LNCaP clone FGC (cell line): ENCODE measurements around the gene ZNF618.

Experiments used
- DNase-seq: peaks from one replicate; pipeline ENCODE4 v3.0.0-alpha.2; 2011; ENCODE audit warnings: low read depth
- H3K4me3 ChIP-seq: 2 replicates; pipeline ENCODE4 v1.5.1; 2011; ENCODE audit warnings: mild to moderate bottlenecking, low read depth, low read length, control low read depth
- TF ChIP-seq, protein P1 (sequence below): IDR thresholded peaks from 2 replicates; pipeline ENCODE4 v1.5.1; 2012; ENCODE audit warnings: mild to moderate bottlenecking; ENCODE audit not compliant: control insufficient read depth, insufficient read depth; ENCODE audit errors: extremely low read depth

ZNF618 gene

DNA sequence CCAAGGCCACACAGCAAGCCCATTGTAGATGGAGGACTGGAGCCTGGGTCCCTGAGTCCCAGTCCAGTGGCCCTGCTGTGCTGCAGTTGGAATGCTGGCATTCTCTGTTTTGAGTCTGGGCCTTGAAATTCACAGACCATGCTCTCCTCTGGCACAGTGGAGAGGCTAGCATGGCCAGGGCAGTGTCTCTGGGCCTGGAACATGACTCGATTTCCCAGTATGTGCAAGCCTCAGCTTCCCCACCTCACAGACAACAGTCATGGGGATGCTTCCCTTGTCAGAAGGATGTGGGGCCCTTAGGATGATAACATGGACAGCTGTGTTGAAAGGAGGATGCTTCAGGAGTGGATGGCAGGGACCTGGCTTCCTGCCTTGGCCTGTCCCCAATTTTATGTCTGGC is 110.8 kb downstream of the ZNF618 start:
- H3K4me3 ChIP-seq, result no peak overlapping the region
- TF ChIP-seq, protein P1, sequence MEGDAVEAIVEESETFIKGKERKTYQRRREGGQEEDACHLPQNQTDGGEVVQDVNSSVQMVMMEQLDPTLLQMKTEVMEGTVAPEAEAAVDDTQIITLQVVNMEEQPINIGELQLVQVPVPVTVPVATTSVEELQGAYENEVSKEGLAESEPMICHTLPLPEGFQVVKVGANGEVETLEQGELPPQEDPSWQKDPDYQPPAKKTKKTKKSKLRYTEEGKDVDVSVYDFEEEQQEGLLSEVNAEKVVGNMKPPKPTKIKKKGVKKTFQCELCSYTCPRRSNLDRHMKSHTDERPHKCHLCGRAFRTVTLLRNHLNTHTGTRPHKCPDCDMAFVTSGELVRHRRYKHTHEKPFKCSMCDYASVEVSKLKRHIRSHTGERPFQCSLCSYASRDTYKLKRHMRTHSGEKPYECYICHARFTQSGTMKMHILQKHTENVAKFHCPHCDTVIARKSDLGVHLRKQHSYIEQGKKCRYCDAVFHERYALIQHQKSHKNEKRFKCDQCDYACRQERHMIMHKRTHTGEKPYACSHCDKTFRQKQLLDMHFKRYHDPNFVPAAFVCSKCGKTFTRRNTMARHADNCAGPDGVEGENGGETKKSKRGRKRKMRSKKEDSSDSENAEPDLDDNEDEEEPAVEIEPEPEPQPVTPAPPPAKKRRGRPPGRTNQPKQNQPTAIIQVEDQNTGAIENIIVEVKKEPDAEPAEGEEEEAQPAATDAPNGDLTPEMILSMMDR, result no peak
- no peak for DNase-seq

DNA sequence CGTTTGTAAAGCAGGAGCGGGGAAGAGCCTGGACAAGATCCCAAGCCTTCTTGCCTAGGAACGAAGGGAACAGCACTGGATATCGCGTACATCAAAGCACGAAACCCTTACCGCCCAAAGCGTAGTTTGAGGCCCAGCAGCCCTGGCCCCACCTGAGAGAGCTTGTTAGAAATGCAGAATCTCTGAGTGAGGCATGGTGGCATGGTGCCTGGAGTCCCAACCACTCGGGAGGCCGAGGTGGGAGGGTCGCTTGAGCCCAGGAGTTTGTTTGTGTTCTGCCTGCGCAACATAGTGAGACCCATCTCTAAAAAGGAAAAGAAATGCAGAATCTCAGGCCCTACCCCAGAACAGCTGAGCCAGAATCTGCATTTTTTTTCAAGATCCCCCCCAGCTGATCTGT is 111.4 kb downstream of the ZNF618 start:
- no peak for DNase-seq
- H3K4me3 ChIP-seq, result no peak overlapping the region
- TF ChIP-seq, protein P1, result no peak

DNA sequence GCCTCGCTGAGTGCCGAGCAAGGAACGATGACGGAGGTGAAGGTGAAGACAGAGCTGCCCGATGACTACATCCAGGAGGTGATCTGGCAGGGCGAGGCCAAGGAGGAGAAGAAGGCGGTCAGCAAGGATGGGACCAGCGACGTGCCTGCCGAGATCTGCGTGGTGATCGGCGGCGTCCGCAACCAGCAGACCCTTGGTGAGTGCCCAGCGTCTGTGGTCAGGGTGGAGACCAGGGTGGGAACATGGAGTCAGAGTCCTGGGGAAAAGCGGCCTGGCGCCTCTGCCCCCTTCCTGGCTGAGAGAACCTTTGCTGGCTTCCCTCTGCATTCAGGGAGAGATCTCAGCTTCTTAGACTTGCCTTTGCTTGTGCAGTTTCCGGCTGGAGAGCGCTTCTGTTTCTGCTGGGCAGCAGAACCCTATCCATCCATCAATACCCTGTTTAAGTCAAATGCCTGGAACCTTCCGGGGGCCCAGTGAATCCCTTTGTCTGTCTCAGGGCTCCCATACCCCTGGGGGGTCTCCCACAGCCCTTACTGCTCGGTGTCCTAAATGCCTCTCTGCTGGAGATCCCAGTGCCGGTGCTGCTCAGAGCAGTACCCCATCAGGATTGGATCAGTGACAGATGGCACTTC is 112.4 kb downstream of the ZNF618 start:
- TF ChIP-seq, protein P1, result no peak
- no peak overlapping the region for H3K4me3 ChIP-seq
- no peak for DNase-seq

DNA sequence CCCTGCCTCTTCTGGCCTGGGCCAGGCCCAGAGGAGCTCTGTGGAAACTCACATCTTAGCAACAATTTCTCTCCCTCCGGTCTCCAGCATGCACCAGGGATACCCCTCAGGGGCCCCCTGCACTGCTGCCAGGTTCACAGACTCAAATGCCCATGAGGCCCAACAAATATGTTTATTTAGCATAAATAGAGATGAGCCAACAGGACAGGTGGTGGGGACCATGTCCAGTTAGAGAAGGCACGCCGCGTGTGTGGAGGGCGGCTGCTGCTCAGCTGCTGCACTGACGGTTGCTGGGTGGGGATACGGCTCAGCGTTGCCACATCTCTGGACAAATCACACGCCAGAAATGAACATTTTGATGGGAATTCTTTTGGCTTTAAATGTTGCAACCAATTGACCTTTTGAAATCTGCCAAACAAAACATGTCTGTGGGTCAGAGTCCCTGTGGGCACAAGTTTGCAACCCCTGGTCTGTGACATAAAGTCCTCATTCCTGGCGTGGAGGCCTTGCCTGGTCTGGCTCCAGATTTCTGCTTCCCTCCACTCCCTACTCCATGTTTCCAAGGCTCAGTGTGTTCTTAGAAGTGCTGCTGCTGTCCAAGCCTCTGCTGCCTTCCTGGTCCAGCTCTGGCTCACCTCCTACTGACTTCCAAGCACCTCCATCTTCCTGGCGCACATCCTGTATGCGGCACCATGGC is 113.1 kb downstream of the ZNF618 start:
- no peak overlapping the region for H3K4me3 ChIP-seq
- TF ChIP-seq, protein P1, result no peak
- DNase-seq, result no peak

DNA sequence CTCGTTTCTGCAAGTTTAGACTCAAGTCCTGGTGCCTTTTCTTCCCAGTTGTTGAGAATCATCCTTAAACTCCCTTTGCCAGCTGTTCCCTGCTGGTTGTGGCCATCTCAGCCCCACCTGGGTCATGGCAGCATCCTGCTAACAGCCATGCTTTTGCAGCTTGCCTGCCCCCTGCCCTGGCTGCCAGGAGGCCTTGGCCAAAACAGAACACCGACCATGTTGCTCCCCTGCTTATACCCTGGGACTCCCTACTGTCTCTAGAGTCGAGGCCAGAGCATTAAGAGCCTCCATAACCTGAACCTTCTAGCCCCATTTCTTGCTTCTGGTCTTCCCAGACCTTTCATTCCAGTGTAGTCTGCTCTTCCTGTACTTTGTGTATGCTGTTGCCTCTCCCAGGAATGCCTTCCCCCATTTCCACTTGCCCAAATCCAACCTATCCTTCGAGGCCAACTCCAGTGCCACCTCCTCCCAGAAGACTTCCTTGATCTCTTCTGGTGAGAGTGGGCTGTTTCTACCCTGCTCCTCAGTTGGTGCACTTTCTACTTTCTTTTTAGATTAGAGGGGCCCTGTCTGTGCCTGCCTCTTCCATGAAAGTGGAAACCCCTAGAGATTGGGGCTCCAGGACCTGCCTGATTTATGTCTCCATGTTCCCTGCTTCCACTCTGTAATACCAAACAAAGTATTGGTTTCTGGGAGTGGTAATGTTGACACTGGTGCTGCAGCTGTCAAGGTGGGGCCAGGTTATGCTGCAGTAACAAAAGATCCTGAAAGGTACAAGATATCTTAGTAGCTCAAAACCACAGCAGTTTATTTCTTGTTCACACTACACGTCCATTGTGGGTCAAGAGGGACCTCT is 113.8 kb downstream of the ZNF618 start:
- H3K4me3 ChIP-seq, result no peak overlapping the region
- TF ChIP-seq, protein P1, result no peak
- no peak for DNase-seq

DNA sequence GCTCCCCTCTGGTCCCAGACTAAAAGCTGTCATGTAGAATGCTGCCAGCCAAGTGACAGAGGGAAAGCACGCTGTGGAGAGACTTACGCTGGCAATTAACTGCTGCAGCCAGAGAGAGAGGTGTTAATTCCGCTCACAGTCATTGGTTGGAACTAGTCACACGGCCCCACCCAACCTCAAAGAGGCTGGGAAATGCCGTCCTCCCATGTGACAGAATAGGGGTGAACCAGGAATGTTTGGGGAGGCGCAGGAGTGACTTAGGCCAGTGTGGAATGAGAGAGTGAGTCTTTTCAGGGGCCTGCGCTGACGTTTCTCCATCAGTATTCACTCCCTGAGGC is 114.4 kb downstream of the ZNF618 start:
- DNase-seq, result no peak
- H3K4me3 ChIP-seq, result no peak overlapping the region
- TF ChIP-seq, protein P1, result no peak
